ENCODE data around the gene TOP2A.
"Not testable (repeated sequence)": the region's sequence is repeated elsewhere in the genome, so short reads cannot be mapped to it uniquely, and the experiment has no call there.

TOP2A gene

GRCh38 chr17:40373999-40374398, 43.7 kb downstream of the TOP2A start:
- no peak for DNase-seq

GRCh38 chr17:40373324-40373723, 44.4 kb downstream of the TOP2A start:
- no peak for DNase-seq

- DNase-seq = not testable (repeated sequence)
These were observed 45.1 kb downstream of the TOP2A start for GRCh38 chr17:40372644-40373043.

- no peak for DNase-seq
These were observed 45.7 kb downstream of the TOP2A start for GRCh38 chr17:40372031-40372430.

GRCh38 chr17:40371261-40371929, 46.3 kb downstream of the TOP2A start:
- no peak for DNase-seq

GRCh38 chr17:40369923-40370322, 47.8 kb downstream of the TOP2A start:
- DNase-seq = no peak

GRCh38 chr17:40367728-40368127, 50.0 kb downstream of the TOP2A start:
- DNase-seq = not testable (repeated sequence)

GRCh38 chr17:40366861-40367518, 50.7 kb downstream of the TOP2A start:
- no peak for DNase-seq

GRCh38 chr17:40366076-40366860, 51.4 kb downstream of the TOP2A start:
- no peak for DNase-seq

- no peak for DNase-seq
These were observed 52.8 kb downstream of the TOP2A start for GRCh38 chr17:40364906-40365305.

GRCh38 chr17:40364121-40364861, 53.4 kb downstream of the TOP2A start, which contains the start of gene GJD3:
Gene GJD3, minus strand, starts transcription at chr17:40364737. Its CDS starts 922 bp downstream, at chr17:40363815.
- no peak for DNase-seq

GRCh38 chr17:40363111-40363827, 54.4 kb downstream of the TOP2A start:
- peak; percentile 62 for DNase-seq

- DNase-seq = peak; percentile 67
These were observed 55.0 kb downstream of the TOP2A start for GRCh38 chr17:40362696-40363110.

GRCh38 chr17:40361925-40362695, 55.6 kb downstream of the TOP2A start:
- DNase-seq = no peak

- DNase-seq = no peak
These were observed 56.4 kb downstream of the TOP2A start for GRCh38 chr17:40361063-40361924.

GRCh38 chr17:40360091-40360490, 57.6 kb downstream of the TOP2A start:
- DNase-seq = no peak

GRCh38 chr17:40358323-40359038, 59.2 kb downstream of the TOP2A start:
- peak; percentile 87 for DNase-seq

GRCh38 chr17:40356990-40357881, 60.5 kb downstream of the TOP2A start:
- no peak for DNase-seq
